ENCODE results near the gene WIPF2. TPM values are rescaled to one million over a fixed set of nuclear protein-coding genes. Genes with fewer than 3 reads are reported as not detected.

The WIPF2 gene
- total RNA-seq, 1 donor from 2014 or later: 12.3 TPM

DNA sequence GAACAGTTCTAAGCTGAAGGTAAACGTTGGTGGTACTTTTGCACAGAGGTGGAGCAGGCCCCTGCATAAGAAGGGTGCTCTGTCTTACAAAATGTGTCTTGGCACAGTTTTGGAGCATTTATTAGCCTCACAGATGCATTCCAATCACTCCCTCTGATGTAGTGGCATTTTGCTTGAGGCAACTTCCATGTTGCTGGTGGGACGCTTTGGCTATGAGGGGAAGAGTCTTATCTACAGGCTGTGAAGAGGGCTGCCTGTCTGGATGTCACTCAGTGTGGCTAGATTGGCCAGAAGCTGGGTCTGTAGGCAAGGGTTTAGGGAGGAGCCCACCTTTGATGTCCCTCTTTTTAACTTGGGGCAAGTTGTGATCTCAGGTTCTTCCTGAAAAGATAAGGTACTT, 87.3 kb downstream of the WIPF2 start:
- intact Hi-C loops (cut with DNase I): no loop called here
- ATAC-seq (no peak), DNase-seq (ENCODE audit: missing footprints) (no peak)

DNA sequence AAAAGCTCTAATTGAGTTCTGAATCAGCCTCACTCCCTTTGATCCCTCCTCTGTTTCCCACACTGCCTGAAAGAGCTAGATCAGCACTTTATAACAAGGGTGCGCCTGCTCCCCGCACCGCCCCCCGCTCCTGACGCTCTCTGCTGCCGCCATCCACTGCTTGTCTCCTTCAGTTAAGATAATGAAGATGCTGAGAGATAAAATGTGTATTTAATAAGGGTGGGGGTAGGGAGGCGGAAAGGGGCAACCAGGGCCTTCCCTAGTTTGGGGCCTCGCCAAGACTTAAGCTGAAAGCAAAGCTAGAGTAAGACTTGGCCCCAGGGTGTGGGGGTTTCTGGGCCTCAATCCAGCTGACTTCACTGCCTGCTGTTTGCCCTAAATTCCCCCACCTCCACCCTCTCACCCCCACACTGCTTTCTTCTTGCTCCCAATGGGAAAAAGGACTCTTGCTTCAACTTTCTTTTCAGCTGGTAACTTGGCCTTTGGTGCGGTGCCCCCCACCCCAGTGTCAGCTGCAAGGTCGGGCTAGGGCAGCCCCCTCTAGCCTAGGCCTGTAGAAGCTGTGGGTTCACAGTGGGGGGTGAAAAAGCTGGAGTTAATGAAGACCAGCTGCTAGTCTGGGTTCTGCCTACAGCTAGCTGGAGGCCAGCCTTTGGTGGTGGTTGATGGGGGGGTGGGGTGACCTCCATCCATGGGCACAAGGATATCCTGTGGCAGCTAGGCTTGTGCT, 88.1 kb downstream of the WIPF2 start:
- DNase-seq (ENCODE audit: missing footprints) (no peak), ATAC-seq (no peak)
- intact Hi-C loops (cut with DNase I): no loop called here

GRCh38 chr17:40307740-40308239, 88.7 kb downstream of the WIPF2 start:
- intact Hi-C loops (cut with DNase I): no loop called here
- DNase-seq (ENCODE audit: missing footprints) (no peak), ATAC-seq (no peak)

GRCh38 chr17:40309031-40309948, 90.2 kb downstream of the WIPF2 start, which contains the start of gene RARA:
RARA (plus strand) TSS chr17:40309180; CDS start chr17:40331219, 22,039 bp downstream.
- intact Hi-C loops (cut with DNase I): no loop called here
- DNase-seq (ENCODE audit: missing footprints): no peak
- peak; percentile 36 for ATAC-seq

GRCh38 chr17:40309949-40310510, 90.9 kb downstream of the WIPF2 start:
- intact Hi-C loops (cut with DNase I): loop anchor here (2.0 kb wide), 1 partner anchor 39 kb away; no protein-coding TSS in a partner anchor
- ATAC-seq (peak; percentile 18), DNase-seq (ENCODE audit: missing footprints) (no peak)

DNA sequence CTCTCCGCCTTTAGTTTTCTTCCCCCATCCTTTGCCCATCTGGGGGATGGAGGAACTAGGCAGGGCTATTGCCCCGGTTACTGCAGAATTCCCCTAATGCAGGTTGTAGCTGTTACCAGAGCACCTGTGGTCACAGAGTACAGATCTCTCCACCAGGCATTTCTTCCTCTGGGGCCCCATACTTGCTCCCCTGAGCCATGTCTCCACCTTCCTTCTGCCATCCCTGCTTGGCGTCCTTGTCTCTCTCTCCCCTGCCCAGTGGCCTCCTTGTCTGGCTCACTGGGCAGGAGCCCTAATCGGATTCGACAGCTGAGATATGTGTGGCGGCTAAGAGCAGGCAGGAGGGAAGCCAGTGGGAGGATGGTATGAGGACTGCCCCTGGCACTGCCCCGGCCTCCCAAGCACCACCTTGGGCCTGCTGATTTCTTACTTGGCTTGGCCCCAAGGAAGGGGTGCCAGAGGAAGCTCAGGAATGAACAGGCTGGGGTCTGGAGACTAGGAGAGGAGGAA, 91.8 kb downstream of the WIPF2 start:
- ATAC-seq (peak; percentile 75), DNase-seq (ENCODE audit: missing footprints) (peak; percentile 73)
- intact Hi-C loops (cut with DNase I): loop anchor here (2.0 kb wide), 1 partner anchor 38 kb away; no protein-coding TSS in a partner anchor

DNA sequence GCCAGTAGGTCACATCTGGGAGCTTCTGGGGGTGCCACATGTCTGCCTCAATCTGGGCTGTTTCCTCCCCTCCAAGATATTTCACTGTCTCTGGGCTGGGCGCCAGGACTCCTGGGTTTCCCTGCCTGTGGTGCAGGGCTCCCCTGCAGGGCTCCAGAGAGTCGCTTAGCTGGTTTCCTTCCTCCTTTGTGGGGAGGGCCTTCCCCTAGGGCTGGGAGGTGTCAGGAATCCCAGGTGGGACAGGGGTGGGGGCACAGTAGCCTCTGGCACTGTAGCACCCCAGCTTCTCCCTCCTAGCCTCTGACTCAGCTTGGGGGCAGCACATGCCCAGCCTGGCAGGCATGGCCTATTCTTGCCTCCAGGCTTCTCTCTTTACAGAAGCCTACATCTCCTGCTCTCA, 92.5 kb downstream of the WIPF2 start:
- intact Hi-C loops (cut with DNase I): loop anchor here (2.0 kb wide), 1 partner anchor 37 kb away; no protein-coding TSS in a partner anchor
- ATAC-seq (peak; percentile 17), DNase-seq (ENCODE audit: missing footprints) (peak; percentile 85)

- peak; percentile 44 for ATAC-seq
- DNase-seq (ENCODE audit: missing footprints): no peak
- intact Hi-C loops (cut with DNase I): no loop called here
Observed at GRCh38 chr17:40312131-40312731, 93.1 kb downstream of the WIPF2 start.

GRCh38 chr17:40312893-40313667, 94.0 kb downstream of the WIPF2 start:
- intact Hi-C loops (cut with DNase I): no loop called here
- no peak for ATAC-seq
- DNase-seq (ENCODE audit: missing footprints): no peak

DNA sequence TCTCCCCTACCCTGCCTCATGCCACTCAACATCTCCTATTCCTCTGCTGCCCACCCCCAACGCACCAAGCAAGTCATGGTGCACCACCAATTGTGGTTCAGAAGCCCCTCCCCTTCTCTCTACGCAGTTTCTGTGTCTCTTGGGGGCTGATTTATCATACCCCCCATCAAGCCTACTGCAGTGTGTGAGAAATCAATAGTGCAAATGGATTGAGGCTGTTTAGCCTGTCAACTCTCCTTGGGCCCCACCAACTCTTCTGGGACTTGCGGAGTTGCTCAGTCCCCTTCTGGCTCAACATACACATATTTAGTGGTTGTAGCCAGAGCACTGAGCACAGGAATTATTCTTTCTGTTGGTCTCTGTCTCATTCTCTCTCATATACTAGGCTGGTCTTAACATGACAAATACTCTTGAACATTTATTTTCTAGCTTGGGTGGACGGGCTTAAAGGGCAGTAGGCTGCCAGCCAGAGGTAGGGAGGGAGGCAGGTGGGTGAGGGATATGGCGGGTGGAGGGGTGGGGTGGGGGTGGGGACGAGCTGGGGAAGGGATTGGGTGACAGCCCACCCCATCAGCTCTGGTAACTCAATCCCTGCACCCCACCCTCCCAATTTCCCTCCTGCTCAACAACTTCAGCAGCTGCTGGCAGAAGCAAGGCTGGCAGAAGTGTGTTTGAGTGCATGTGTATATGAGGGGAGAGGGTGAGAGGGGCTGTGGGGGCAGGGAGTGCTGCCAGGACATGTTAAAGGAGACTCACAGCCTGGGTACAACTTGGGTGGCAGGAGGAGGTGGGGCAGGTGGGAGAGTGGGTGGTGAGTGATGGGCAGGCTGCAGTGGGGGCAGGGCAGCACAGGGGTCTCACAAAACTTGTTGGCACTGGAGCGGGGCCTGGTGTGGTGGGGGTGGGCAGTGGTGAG, 94.8 kb downstream of the WIPF2 start:
- intact Hi-C loops (cut with DNase I): no loop called here
- ATAC-seq (no peak), DNase-seq (ENCODE audit: missing footprints) (no peak)

DNA sequence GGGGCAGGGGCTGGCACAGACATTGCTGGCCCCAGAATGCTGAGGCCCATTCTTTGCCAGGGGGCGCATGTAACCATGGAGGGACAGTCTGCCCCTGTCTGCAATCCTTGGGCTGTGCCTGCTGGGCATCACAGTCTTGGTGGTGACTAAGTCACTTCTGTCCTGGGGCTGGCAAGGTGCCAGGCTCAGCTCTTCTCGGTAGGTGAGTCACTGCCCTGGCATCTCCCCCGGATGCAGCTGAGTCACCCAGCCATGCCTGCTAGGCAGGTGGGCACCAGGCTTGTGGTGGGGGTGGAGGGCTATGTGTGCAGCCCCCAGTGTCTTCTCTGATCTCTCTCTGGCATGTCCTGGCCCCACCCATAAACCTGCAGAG, 95.5 kb downstream of the WIPF2 start:
- DNase-seq (ENCODE audit: missing footprints) (peak; percentile 97), ATAC-seq (no peak)
- intact Hi-C loops (cut with DNase I): no loop called here

DNA sequence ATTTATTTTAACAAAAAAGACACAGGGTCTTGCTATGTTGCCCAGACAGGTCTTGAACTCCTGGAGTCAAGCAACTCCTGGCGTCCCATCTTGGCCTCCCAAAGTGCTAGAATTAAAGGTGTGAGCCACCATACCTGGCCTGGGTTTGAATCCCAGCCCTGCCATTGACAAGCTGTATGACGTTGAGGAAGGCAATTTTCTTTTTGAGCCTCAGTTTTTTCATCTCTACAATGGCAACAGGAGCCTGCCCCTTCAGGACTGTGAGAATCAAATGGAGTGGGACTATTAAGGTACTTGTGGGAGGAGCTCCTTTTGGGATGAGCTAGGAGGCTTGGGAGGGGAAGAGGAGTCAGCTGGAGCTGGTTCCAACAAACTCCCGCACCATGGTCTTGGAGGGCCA, 96.1 kb downstream of the WIPF2 start:
- no peak for DNase-seq (ENCODE audit: missing footprints)
- ATAC-seq: no peak
- intact Hi-C loops (cut with DNase I): no loop called here

GRCh38 chr17:40315678-40316570, 96.8 kb downstream of the WIPF2 start:
- intact Hi-C loops (cut with DNase I): no loop called here
- DNase-seq (ENCODE audit: missing footprints) (no peak), ATAC-seq (no peak)

DNA sequence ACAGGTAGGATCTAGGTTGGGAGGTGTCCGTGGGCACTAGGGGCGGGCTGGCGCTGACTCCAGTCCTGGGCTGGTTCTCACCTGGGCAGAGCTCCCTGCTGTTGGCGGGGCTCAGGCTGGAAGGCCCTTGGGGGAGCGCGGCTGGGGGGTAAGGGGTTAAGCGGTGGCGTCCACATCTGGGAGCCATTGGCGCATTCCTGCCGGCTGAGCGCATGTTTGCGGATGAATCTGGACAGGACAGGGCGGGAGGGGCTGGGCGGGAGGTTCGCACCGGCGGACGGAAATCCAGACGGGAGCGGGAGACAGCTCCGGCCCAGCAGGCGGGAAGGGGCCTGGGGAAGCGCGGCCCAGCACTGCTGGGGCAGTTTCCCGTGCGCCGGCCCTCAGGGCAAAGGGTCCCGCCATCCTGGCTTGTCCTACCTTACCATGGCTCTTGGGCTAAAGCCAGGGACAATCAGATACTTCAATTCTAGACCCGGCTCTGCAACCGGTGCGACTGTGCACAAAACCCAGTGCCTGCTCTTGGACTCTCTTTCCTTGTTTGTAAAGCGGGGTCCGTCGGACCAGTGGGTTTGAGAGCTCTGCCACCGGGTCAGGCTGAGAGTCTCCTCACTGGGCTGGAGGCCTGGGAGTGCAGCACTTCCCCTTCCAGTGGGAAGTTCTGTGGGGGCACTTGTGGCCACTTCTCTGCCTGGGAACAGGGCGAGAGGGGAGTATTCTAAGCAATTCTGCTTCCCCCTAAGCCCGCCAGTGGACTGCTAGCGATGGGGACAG, 97.7 kb downstream of the WIPF2 start:
- intact Hi-C loops (cut with DNase I): no loop called here
- ATAC-seq (peak; percentile 12), DNase-seq (ENCODE audit: missing footprints) (peak; percentile 87)

GRCh38 chr17:40317345-40317873, 98.3 kb downstream of the WIPF2 start:
- DNase-seq (ENCODE audit: missing footprints) (no peak), ATAC-seq (peak; percentile 20)
- intact Hi-C loops (cut with DNase I): no loop called here
